ENCODE measurements around the gene CCDC17.

DNA sequence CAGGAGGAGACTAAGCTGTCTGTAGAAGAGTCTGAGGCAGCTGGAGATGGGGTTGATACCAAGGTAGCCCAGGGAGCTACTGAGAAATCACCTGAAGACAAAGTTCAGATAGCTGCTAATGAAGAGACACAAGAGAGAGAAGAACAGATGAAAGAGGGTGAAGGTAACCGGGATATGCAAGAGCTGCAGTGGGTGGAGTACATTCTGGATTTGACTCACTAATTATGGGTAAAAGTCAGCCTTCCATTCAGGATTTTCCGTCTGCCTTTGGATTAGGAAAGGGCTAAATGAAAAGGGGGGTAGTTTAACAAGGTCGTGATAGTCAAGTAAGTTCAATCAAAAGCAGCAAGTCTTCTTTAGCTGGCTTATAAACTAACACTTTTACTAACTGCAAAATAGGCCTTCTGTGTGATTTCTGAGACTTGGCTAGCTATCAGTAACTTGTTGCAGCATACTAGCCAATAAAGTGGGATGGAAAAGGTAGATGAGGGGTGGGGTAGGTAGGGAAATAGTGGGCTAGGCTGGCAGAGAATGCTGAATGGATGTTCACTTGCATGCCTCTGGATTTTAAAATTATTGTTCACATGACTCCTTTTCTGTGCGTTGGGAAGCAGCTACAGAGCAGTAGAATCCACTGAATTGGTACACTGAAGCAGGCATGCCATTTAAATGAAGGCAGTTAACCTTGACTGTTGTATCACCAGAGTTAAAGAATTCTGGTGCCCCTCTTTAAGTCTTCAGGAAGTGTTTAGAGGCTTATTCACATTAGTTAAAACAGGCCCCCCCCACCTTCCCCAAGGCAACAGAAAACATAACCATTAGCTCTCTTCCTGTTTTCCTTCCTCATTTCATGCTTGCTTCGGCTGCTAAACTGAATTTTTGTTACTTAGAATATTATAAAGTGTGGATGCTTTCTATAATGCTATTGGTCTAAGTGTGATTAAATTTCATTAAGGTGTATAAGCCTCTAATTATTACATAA, 15.4 kb downstream of the CCDC17 start:
- TF ChIP-seq EP300 (IDR thresholded peaks at IDR 0.05), result no peak
- TF ChIP-seq, protein P1, sequence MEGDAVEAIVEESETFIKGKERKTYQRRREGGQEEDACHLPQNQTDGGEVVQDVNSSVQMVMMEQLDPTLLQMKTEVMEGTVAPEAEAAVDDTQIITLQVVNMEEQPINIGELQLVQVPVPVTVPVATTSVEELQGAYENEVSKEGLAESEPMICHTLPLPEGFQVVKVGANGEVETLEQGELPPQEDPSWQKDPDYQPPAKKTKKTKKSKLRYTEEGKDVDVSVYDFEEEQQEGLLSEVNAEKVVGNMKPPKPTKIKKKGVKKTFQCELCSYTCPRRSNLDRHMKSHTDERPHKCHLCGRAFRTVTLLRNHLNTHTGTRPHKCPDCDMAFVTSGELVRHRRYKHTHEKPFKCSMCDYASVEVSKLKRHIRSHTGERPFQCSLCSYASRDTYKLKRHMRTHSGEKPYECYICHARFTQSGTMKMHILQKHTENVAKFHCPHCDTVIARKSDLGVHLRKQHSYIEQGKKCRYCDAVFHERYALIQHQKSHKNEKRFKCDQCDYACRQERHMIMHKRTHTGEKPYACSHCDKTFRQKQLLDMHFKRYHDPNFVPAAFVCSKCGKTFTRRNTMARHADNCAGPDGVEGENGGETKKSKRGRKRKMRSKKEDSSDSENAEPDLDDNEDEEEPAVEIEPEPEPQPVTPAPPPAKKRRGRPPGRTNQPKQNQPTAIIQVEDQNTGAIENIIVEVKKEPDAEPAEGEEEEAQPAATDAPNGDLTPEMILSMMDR (IDR thresholded peaks at IDR 0.05), result no peak

All from suprapubic skin (tissue), 3 donors.